Osteocyte (in vitro differentiated cells): Measurements from ENCODE around the gene GMPPB. TPM values are rescaled to one million over a fixed set of nuclear protein-coding genes. Genes with fewer than 3 reads are reported as not detected.

Source experiments
- DNase-seq: peaks from one replicate; pipeline ENCODE4 v3.0.0; 2021; ENCODE audit warnings: mixed read lengths; ENCODE audit not compliant: unreplicated experiment; ENCODE audit errors: extremely low spot score
- H3K27ac Mint-ChIP-seq: one replicate; pipeline ENCODE4 v1.8.0; 2021; ENCODE audit warnings: mild to moderate bottlenecking, mixed read lengths; ENCODE audit not compliant: unreplicated experiment
- H3K27me3 Mint-ChIP-seq: one replicate; pipeline ENCODE4 v1.8.0; 2021; ENCODE audit warnings: mixed read lengths; ENCODE audit not compliant: unreplicated experiment
- H3K36me3 Mint-ChIP-seq: one replicate; pipeline ENCODE4 v1.8.0; 2021; ENCODE audit warnings: mixed read lengths; ENCODE audit not compliant: unreplicated experiment
- H3K4me1 Mint-ChIP-seq: one replicate; pipeline ENCODE4 v1.8.0; 2021; ENCODE audit warnings: mixed read lengths; ENCODE audit not compliant: unreplicated experiment
- H3K4me3 Mint-ChIP-seq: one replicate; pipeline ENCODE4 v1.8.0; 2021; ENCODE audit warnings: mild to moderate bottlenecking, moderate library complexity, mixed read lengths; ENCODE audit not compliant: unreplicated experiment
- H3K9me3 Mint-ChIP-seq: one replicate; pipeline ENCODE4 v1.8.0; 2021; ENCODE audit warnings: mixed read lengths; ENCODE audit not compliant: unreplicated experiment
- CTCF ChIP-seq: fragments of 200-600 bp; sonication (generic); IDR thresholded peaks from 2 replicates; pipeline ENCODE4 v1.5.0; 2021; ENCODE audit warnings: antibody characterized with exemption, mild to moderate bottlenecking, moderate library complexity
- total RNA-seq: library from RNA; stranded (reverse); gene quantifications from 2 replicates; pipeline ENCODE4 v1.2.1, GENCODE V29; 2021

Gene GMPPB
- total RNA-seq, 1 donor from 2014 or later = 27.5 TPM

- Mint-ChIP-seq H3K36me3 (peaks cover 34% of the 10 kb centered on the region), H3K4me3 (no peak overlapping the region), H3K4me1 (no peaks in the 10 kb centered on the region), H3K27ac (no peak overlapping the region), H3K27me3 (no peaks in the 10 kb centered on the region), H3K9me3 (no peaks in the 10 kb centered on the region)
- no peak for DNase-seq
- no peak for TF ChIP-seq CTCF
Observed at GRCh38 chr3:49732597-49732996, 8.8 kb upstream of the GMPPB start.

- H3K4me3 Mint-ChIP-seq = no peak overlapping the region
Observed at GRCh38 chr3:49729966-49730609, 6.3 kb upstream of the GMPPB start.

GRCh38 chr3:49727924-49728361 is 4.2 kb upstream of the GMPPB start:
- H3K4me1 Mint-ChIP-seq = peaks cover 7% of the 10 kb centered on the region
- H3K27ac Mint-ChIP-seq = no peak overlapping the region
- DNase-seq = no peak
- TF ChIP-seq CTCF = no peak
- H3K4me3 Mint-ChIP-seq = no peak overlapping the region
- no peaks in the 10 kb centered on the region for H3K27me3 Mint-ChIP-seq
- no peaks in the 10 kb centered on the region for H3K9me3 Mint-ChIP-seq
- H3K36me3 Mint-ChIP-seq = peaks cover 25% of the 10 kb centered on the region

More at GRCh38 chr3:49729966-49730609, 6.3 kb upstream of the GMPPB start:
- DNase-seq = no peak
- Mint-ChIP-seq H3K9me3 (no peaks in the 10 kb centered on the region), H3K4me1 (no peaks in the 10 kb centered on the region), H3K27me3 (no peaks in the 10 kb centered on the region), H3K36me3 (peaks cover 32% of the 10 kb centered on the region), H3K27ac (no peak overlapping the region)
- no peak for TF ChIP-seq CTCF

GRCh38 chr3:49727154-49727923 is 3.6 kb upstream of the GMPPB start:
- H3K27ac Mint-ChIP-seq = no peak overlapping the region
- no peaks in the 10 kb centered on the region for H3K27me3 Mint-ChIP-seq
- no peak overlapping the region for H3K4me3 Mint-ChIP-seq
- H3K9me3 Mint-ChIP-seq = no peaks in the 10 kb centered on the region
- peaks cover 23% of the 10 kb centered on the region for H3K36me3 Mint-ChIP-seq
- peaks cover 13% of the 10 kb centered on the region for H3K4me1 Mint-ChIP-seq
- DNase-seq = no peak
- no peak for TF ChIP-seq CTCF
